NCI-H510A (cell line): ENCODE data around the gene AVPR2.

Source experiments
- DNase-seq: peaks from one replicate; lab custom pipeline; 2025; lab: John Stamatoyannopoulos, UW

Gene AVPR2

GRCh38 chrX:153903991-153904957 lies at the start of gene AVPR2:
Gene AVPR2, plus strand, starts transcription at chrX:153904673. Its CDS starts 473 bp downstream, at chrX:153905146.
- DNase-seq, result no peak

GRCh38 chrX:153854702-153855101 lies 49.8 kb upstream of the AVPR2 start:
- DNase-seq, result no peak

- DNase-seq, result no peak
These were observed 47.0 kb upstream of the AVPR2 start for GRCh38 chrX:153857348-153857903.

- no peak for DNase-seq
These were observed 43.3 kb upstream of the AVPR2 start for GRCh38 chrX:153861151-153861550.

- no peak for DNase-seq
These were observed 42.7 kb upstream of the AVPR2 start for GRCh38 chrX:153861733-153862310.

GRCh38 chrX:153862369-153863250 lies 41.9 kb upstream of the AVPR2 start:
- no peak for DNase-seq

GRCh38 chrX:153863251-153863991 lies 41.1 kb upstream of the AVPR2 start:
- DNase-seq, result no peak

- DNase-seq, result no peak
These were observed 40.4 kb upstream of the AVPR2 start for GRCh38 chrX:153864101-153864500.

GRCh38 chrX:153864561-153865320 lies 39.7 kb upstream of the AVPR2 start:
- DNase-seq, result no peak

- no peak for DNase-seq
These were observed 39.2 kb upstream of the AVPR2 start for GRCh38 chrX:153865321-153865580.

GRCh38 chrX:153865685-153866084 lies 38.8 kb upstream of the AVPR2 start:
- no peak for DNase-seq

GRCh38 chrX:153866302-153867019 lies 38.0 kb upstream of the AVPR2 start:
- DNase-seq, result no peak

GRCh38 chrX:153867139-153867538 lies 37.3 kb upstream of the AVPR2 start:
- no peak for DNase-seq

- DNase-seq, result no peak
These were observed 36.8 kb upstream of the AVPR2 start for GRCh38 chrX:153867671-153868070.

- no peak for DNase-seq
These were observed 35.6 kb upstream of the AVPR2 start for GRCh38 chrX:153868576-153869472.

GRCh38 chrX:153869473-153870287 lies 34.8 kb upstream of the AVPR2 start:
- no peak for DNase-seq

- no peak for DNase-seq
These were observed 34.2 kb upstream of the AVPR2 start for GRCh38 chrX:153870288-153870690.

GRCh38 chrX:153870791-153871360 lies 33.6 kb upstream of the AVPR2 start:
- no peak for DNase-seq
